Neuronal stem cell (in vitro differentiated cells): ENCODE data around the gene MAP7D2.

Experiments used
- DNase-seq: peaks from one replicate; pipeline ENCODE4 v3.0.0-alpha.2; 2013; ENCODE audit warnings: low spot score
- H2AFZ ChIP-seq: one replicate; pipeline ENCODE4 v1.6.1; 2013; ENCODE audit warnings: mild to moderate bottlenecking, low read length, inconsistent platforms
- H2AK5ac ChIP-seq: 2 replicates; pipeline ENCODE4 v1.6.1; 2013; ENCODE audit warnings: low read depth, mild to moderate bottlenecking, inconsistent platforms, low read length, moderate library complexity, mixed read lengths
- H2BK120ac ChIP-seq: 2 replicates; pipeline ENCODE4 v1.6.1; 2013; ENCODE audit warnings: low read depth, mild to moderate bottlenecking, inconsistent platforms, low read length, moderate library complexity, mixed read lengths
- H2BK12ac ChIP-seq: one replicate; pipeline ENCODE4 v1.6.1; 2013; ENCODE audit warnings: low read length, inconsistent platforms
- H2BK15ac ChIP-seq: 2 replicates; pipeline ENCODE4 v1.6.1; 2013; ENCODE audit warnings: mild to moderate bottlenecking, low read length, inconsistent platforms, mixed read lengths
- H2BK5ac ChIP-seq: one replicate; pipeline ENCODE4 v1.6.1; 2013; ENCODE audit warnings: inconsistent platforms, mild to moderate bottlenecking, low read length, moderate library complexity
- H3K14ac ChIP-seq: one replicate; pipeline ENCODE4 v1.6.1; 2013; ENCODE audit warnings: low read length, inconsistent platforms
- H3K18ac ChIP-seq: 2 replicates; pipeline ENCODE4 v1.6.1; 2013; ENCODE audit warnings: low read length, inconsistent platforms
- H3K23ac ChIP-seq: 2 replicates; pipeline ENCODE4 v1.6.1; 2013; ENCODE audit warnings: low read depth, mild to moderate bottlenecking, mixed read lengths, low read length, inconsistent platforms; ENCODE audit not compliant: poor library complexity
- H3K27ac ChIP-seq: replicated peaks from 3 replicates; pipeline ENCODE4 v1.5.1; 2013; ENCODE audit warnings: low read length, inconsistent platforms
- H3K27me3 ChIP-seq, 3 experiments: 2 replicates each; pipeline ENCODE4 v1.6.1; 2013; ENCODE audit warnings: low read length in 3 of 3, mild to moderate bottlenecking in 2 of 3, inconsistent platforms in 1 of 3, low read depth in 1 of 3, mixed read lengths in 1 of 3, moderate library complexity in 1 of 3; ENCODE audit not compliant: control insufficient read depth in 3 of 3, insufficient read depth in 3 of 3
- H3K36me3 ChIP-seq, 2 donors: replicated peaks in 1 of 2; 2 replicates each; pipeline ENCODE4 v1.6.1; 2013; ENCODE audit warnings: low read length in 2 of 2; ENCODE audit not compliant: control insufficient read depth in 2 of 2, insufficient read depth in 2 of 2
- H3K4ac ChIP-seq: 2 replicates; pipeline ENCODE4 v1.6.1; 2013; ENCODE audit warnings: inconsistent platforms, mild to moderate bottlenecking, low read length, moderate library complexity
- H3K4me1 ChIP-seq, 2 donors: 1 replicate in 1 of 2; 2 replicates in 1 of 2; pipeline ENCODE4 v1.6.1; 2013; ENCODE audit warnings: low read length in 2 of 2, low read depth in 1 of 2; ENCODE audit not compliant: control insufficient read depth in 2 of 2, insufficient read depth in 1 of 2
- H3K4me2 ChIP-seq: one replicate; pipeline ENCODE4 v1.6.1; 2013; ENCODE audit warnings: mild to moderate bottlenecking, low read length, inconsistent platforms; ENCODE audit not compliant: insufficient read depth, poor library complexity, severe bottlenecking
- H3K4me3 ChIP-seq, 2 donors: 2 replicates each; pipeline ENCODE4 v1.5.1; 2013; ENCODE audit warnings: low read length in 2 of 2, mild to moderate bottlenecking in 2 of 2, inconsistent platforms in 1 of 2, moderate library complexity in 1 of 2
- H3K79me1 ChIP-seq: one replicate; pipeline ENCODE4 v1.6.1; 2013; ENCODE audit warnings: low read depth, mild to moderate bottlenecking, inconsistent platforms, low read length, moderate library complexity
- H3K9ac ChIP-seq: one replicate; pipeline ENCODE4 v1.6.1; 2013; ENCODE audit warnings: mild to moderate bottlenecking, low read depth, low read length, inconsistent platforms; ENCODE audit not compliant: poor library complexity
- H3K9me3 ChIP-seq, 2 donors: replicated peaks in 1 of 2; 2 replicates each; pipeline versions ENCODE3 to v1.6.1; 2013; ENCODE audit warnings: low read length in 2 of 2, mild to moderate bottlenecking in 2 of 2, inconsistent platforms in 1 of 2, low read depth in 1 of 2, mixed read lengths in 1 of 2, moderate library complexity in 1 of 2; ENCODE audit not compliant: control insufficient read depth in 2 of 2, insufficient read depth in 1 of 2
- H4K8ac ChIP-seq: one replicate; pipeline ENCODE4 v1.6.1; 2013; ENCODE audit warnings: low read depth, mild to moderate bottlenecking, inconsistent platforms, low read length, moderate library complexity
- H4K91ac ChIP-seq: one replicate; pipeline ENCODE4 v1.6.1; 2013; ENCODE audit warnings: low read length, low read depth, mild to moderate bottlenecking, inconsistent platforms; ENCODE audit not compliant: poor library complexity
- WGBS, 2 donors: extraction: QIAGEN DNeasy Blood & Tissue Kit; methylation state at CpG; one replicate each; pipeline ENCODE4 v1.1.7; 2013; ENCODE audit warnings: missing lambda C conversion rate in 2 of 2, mixed read lengths in 1 of 2; ENCODE audit not compliant: insufficient read length in 2 of 2, insufficient replicate concordance in 1 of 2; ENCODE audit errors: extremely low coverage in 2 of 2; 5-methylcytosine and 5-hydroxymethylcytosine counted together

MAP7D2 gene

GRCh38 chrX:20059467-20060128 is 57.1 kb downstream of the MAP7D2 start:
- H4K91ac ChIP-seq, result no peak overlapping the region
- no peak overlapping the region for H2BK12ac ChIP-seq
- no peak overlapping the region for H3K27ac ChIP-seq
- no peak overlapping the region for H3K4ac ChIP-seq
- H3K4me2 ChIP-seq, result no peak overlapping the region
- H3K9ac ChIP-seq, result no peak overlapping the region
- H2AK5ac ChIP-seq, result no peak overlapping the region
- no peak overlapping the region for H2BK15ac ChIP-seq
- no peak overlapping the region for H2AFZ ChIP-seq
- no peak overlapping the region for H3K23ac ChIP-seq
- H3K9me3 ChIP-seq, result no peaks in the 10 kb centered on the region
- H4K8ac ChIP-seq, result no peak overlapping the region
- H3K27me3 ChIP-seq, result peaks cover 0 to 18% (median 0%) of the 10 kb centered on the region in 3 experiments
- no peak overlapping the region for H2BK5ac ChIP-seq
- H3K4me1 ChIP-seq, result peaks cover 0 to 3% of the 10 kb centered on the region in 2 donors
- no peak overlapping the region for H3K18ac ChIP-seq
- no peak for DNase-seq
- WGBS, 2 donors, result no CpG with 5 or more reads among the region's 5 CpGs
- H3K4me3 ChIP-seq, result no peak overlapping the region
- H3K79me1 ChIP-seq, result no peaks in the 10 kb centered on the region
- H2BK120ac ChIP-seq, result no peak overlapping the region
- no peak overlapping the region for H3K14ac ChIP-seq
- no peaks in the 10 kb centered on the region for H3K36me3 ChIP-seq

- H3K9me3 ChIP-seq, result no peaks in the 10 kb centered on the region
- no peak overlapping the region for H3K4ac ChIP-seq
- no peak overlapping the region for H3K18ac ChIP-seq
- DNase-seq, result no peak
- H2BK15ac ChIP-seq, result no peak overlapping the region
- H2BK120ac ChIP-seq, result no peak overlapping the region
- no peak overlapping the region for H2BK5ac ChIP-seq
- no peaks in the 10 kb centered on the region for H3K36me3 ChIP-seq
- no peaks in the 10 kb centered on the region for H3K79me1 ChIP-seq
- no peak overlapping the region for H3K4me3 ChIP-seq
- no peak overlapping the region for H3K23ac ChIP-seq
- H4K91ac ChIP-seq, result no peak overlapping the region
- H3K27me3 ChIP-seq, result peaks cover 0 to 18% (median 0%) of the 10 kb centered on the region in 3 experiments
- no peak overlapping the region for H3K27ac ChIP-seq
- H3K14ac ChIP-seq, result no peak overlapping the region
- H2AFZ ChIP-seq, result no peak overlapping the region
- no peak overlapping the region for H4K8ac ChIP-seq
- H2BK12ac ChIP-seq, result no peak overlapping the region
- H3K9ac ChIP-seq, result no peak overlapping the region
- no peak overlapping the region for H2AK5ac ChIP-seq
- H3K4me2 ChIP-seq, result no peak overlapping the region
- no CpG with 5 or more reads among the region's 4 CpGs for WGBS, 2 donors
- peaks cover 0 to 3% of the 10 kb centered on the region in 2 donors for H3K4me1 ChIP-seq
These were observed 59.2 kb downstream of the MAP7D2 start for GRCh38 chrX:20057479-20057878.

- no peak overlapping the region for H2BK5ac ChIP-seq
These were observed 60.0 kb downstream of the MAP7D2 start for GRCh38 chrX:20056704-20057103.

GRCh38 chrX:20053537-20053936 is 63.2 kb downstream of the MAP7D2 start:
- Histone ChIP-seq H3K4me3 (no peak overlapping the region), H2AFZ (no peak overlapping the region), H3K27ac (no peak overlapping the region), H2BK15ac (no peak overlapping the region), H3K18ac (no peak overlapping the region), H2BK120ac (no peak overlapping the region), H2BK12ac (no peak overlapping the region), H2BK5ac (no peak overlapping the region), H3K4me1 (peaks cover 0 to 3% of the 10 kb centered on the region in 2 donors), H3K4me2 (no peak overlapping the region), H3K9ac (no peak overlapping the region), H3K4ac (no peak overlapping the region), H3K23ac (no peak overlapping the region), H3K9me3 (no peaks in the 10 kb centered on the region), H4K8ac (no peak overlapping the region), H3K36me3 (no peaks in the 10 kb centered on the region), H2AK5ac (no peak overlapping the region), H3K27me3 (peaks cover 0 to 14% (median 0%) of the 10 kb centered on the region in 3 experiments), H3K14ac (no peak overlapping the region), H4K91ac (no peak overlapping the region), H3K79me1 (no peaks in the 10 kb centered on the region)
- WGBS, 2 donors, result no CpG with 5 or more reads among the region's 8 CpGs
- DNase-seq, result no peak

More at GRCh38 chrX:20056704-20057103, 60.0 kb downstream of the MAP7D2 start:
- H3K23ac ChIP-seq, result no peak overlapping the region
- no peak overlapping the region for H3K4me3 ChIP-seq
- H2BK12ac ChIP-seq, result no peak overlapping the region
- no peak overlapping the region for H4K91ac ChIP-seq
- no peak overlapping the region for H2BK120ac ChIP-seq
- peaks cover 0 to 3% of the 10 kb centered on the region in 2 donors for H3K4me1 ChIP-seq
- H3K27ac ChIP-seq, result no peak overlapping the region
- H2AK5ac ChIP-seq, result no peak overlapping the region
- H2BK15ac ChIP-seq, result no peak overlapping the region
- H4K8ac ChIP-seq, result no peak overlapping the region
- no peaks in the 10 kb centered on the region for H3K9me3 ChIP-seq
- no peak overlapping the region for H3K18ac ChIP-seq
- no peak for DNase-seq
- H3K4me2 ChIP-seq, result no peak overlapping the region
- H3K27me3 ChIP-seq, result peaks cover 0 to 16% (median 0%) of the 10 kb centered on the region in 3 experiments
- no peak overlapping the region for H3K14ac ChIP-seq
- no peaks in the 10 kb centered on the region for H3K36me3 ChIP-seq
- no peak overlapping the region for H2AFZ ChIP-seq
- no peaks in the 10 kb centered on the region for H3K79me1 ChIP-seq
- no peak overlapping the region for H3K9ac ChIP-seq
- WGBS, 2 donors, result no CpG with 5 or more reads among the region's 11 CpGs
- H3K4ac ChIP-seq, result no peak overlapping the region
